HEK293T (cell line): ENCODE results near the gene CLC.

Experiments used
- BHLHE40 ChIP-seq: fragments of 450-650 bp; IDR thresholded peaks from 2 replicates; pipeline ENCODE4 v1.6.1; 2016; ENCODE audit warnings: mild to moderate bottlenecking, moderate library complexity, borderline replicate concordance
- FOXA1 ChIP-seq: fragments of 450-650 bp; IDR thresholded peaks from 2 replicates; pipeline ENCODE4 v1.6.1; 2016; ENCODE audit warnings: mild to moderate bottlenecking
- LEF1 ChIP-seq: fragments of 450-650 bp; IDR thresholded peaks from 2 replicates; pipeline ENCODE4 v1.6.1; 2017; ENCODE audit warnings: mild to moderate bottlenecking, borderline replicate concordance
- SUZ12 ChIP-seq: fragments of 450-650 bp; IDR thresholded peaks from 2 replicates; pipeline ENCODE4 v1.6.1; 2016; ENCODE audit warnings: mild to moderate bottlenecking

DNA sequence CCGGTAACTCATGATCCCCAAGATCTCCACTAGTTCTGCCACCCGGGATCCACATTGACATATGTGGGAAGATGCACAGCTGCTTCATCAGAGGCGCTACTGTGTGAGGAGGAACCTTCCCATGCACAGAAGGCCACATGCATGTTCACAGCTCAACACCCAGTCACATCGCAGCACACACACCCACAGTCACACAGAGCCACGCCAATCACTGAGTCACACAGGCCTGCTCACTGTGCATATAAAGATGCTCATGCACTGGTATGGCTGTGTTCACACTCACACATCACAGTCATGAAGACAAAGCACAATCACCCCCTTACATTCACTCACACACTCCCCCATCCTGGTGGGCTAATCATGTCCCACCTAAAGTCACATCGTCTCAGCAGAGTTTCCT is 9.8 kb downstream of the CLC start:
- no peak for TF ChIP-seq FOXA1
- TF ChIP-seq BHLHE40 = no peak
- TF ChIP-seq SUZ12 = no peak
- TF ChIP-seq LEF1 = no peak
